MM.1S (cell line): ENCODE data around the gene DLL3.

ENCODE experiments used
- DNase-seq: peaks from one replicate; pipeline ENCODE4 v3.0.0-alpha.2; 2015
- H2AFZ ChIP-seq: fragments of 300-600 bp; sonication (generic); 2 replicates; pipeline ENCODE4 v1.6.0; 2016; ENCODE audit warnings: antibody characterized with exemption, low read length
- H3F3A ChIP-seq: fragments of 300-600 bp; sonication (generic); 2 replicates; pipeline ENCODE4 v1.6.1; 2016; ENCODE audit warnings: mild to moderate bottlenecking, antibody characterized with exemption, low read length, moderate library complexity, mixed read lengths; ENCODE audit not compliant: insufficient read depth
- H3K27ac ChIP-seq: fragments of 300-600 bp; sonication (generic); 2 replicates; pipeline ENCODE4 v1.5.1; 2016; ENCODE audit warnings: mild to moderate bottlenecking, low read length
- H3K27me3 ChIP-seq: fragments of 300-600 bp; sonication (generic); replicated peaks from 2 replicates; pipeline ENCODE4 v1.6.0; 2016; ENCODE audit warnings: low read length; ENCODE audit not compliant: insufficient read depth
- H3K36me3 ChIP-seq: fragments of 300-600 bp; sonication (generic); replicated peaks from 2 replicates; pipeline ENCODE4 v1.6.1; 2016; ENCODE audit warnings: mild to moderate bottlenecking, low read length, mixed read lengths; ENCODE audit not compliant: insufficient read depth
- H3K4me1 ChIP-seq: fragments of 300-600 bp; sonication (generic); 2 replicates; pipeline ENCODE4 v1.6.1; 2016; ENCODE audit warnings: low read length, mixed read lengths
- H3K4me2 ChIP-seq: fragments of 300-600 bp; sonication (generic); 2 replicates; pipeline ENCODE4 v1.6.0; 2016; ENCODE audit warnings: low read depth, low read length
- H3K4me3 ChIP-seq: fragments of 300-600 bp; sonication (generic); 2 replicates; pipeline ENCODE4 v1.5.1; 2016; ENCODE audit warnings: low read length, mixed read lengths
- H3K79me2 ChIP-seq: fragments of 300-600 bp; sonication (generic); 2 replicates; pipeline ENCODE4 v1.6.1; 2016; ENCODE audit warnings: mixed run types, low read length, mixed read lengths
- H3K9ac ChIP-seq: fragments of 300-600 bp; sonication (generic); 2 replicates; pipeline ENCODE4 v1.6.1; 2016; ENCODE audit warnings: low read length, mixed read lengths
- H3K9me2 ChIP-seq: fragments of 300-600 bp; sonication (generic); replicated peaks from 2 replicates; pipeline ENCODE4 v1.6.1; 2016; ENCODE audit warnings: mild to moderate bottlenecking, low read length, mixed read lengths; ENCODE audit not compliant: insufficient read depth
- H3K9me3 ChIP-seq: fragments of 300-600 bp; sonication (generic); replicated peaks from 2 replicates; pipeline ENCODE4 v1.6.1; 2016; ENCODE audit warnings: mild to moderate bottlenecking, low read length, mixed read lengths; ENCODE audit not compliant: insufficient read depth
- H4K20me1 ChIP-seq: fragments of 300-600 bp; sonication (generic); 2 replicates; pipeline ENCODE4 v1.6.1; 2016; ENCODE audit warnings: mild to moderate bottlenecking, low read length, moderate library complexity, mixed read lengths; ENCODE audit not compliant: insufficient read depth
- EZH2 ChIP-seq: fragments of 300-600 bp; sonication (generic); optimal IDR thresholded peaks from 2 replicates; pipeline ENCODE3; 2017; ENCODE audit warnings: low read depth, mild to moderate bottlenecking, antibody characterized with exemption, low read length, mixed read lengths
- EZH2phosphoT487 ChIP-seq: fragments of 300-600 bp; sonication (generic); IDR thresholded peaks from 2 replicates; pipeline ENCODE4 v1.6.1; 2018; ENCODE audit warnings: antibody characterized with exemption, low read length
- TF ChIP-seq, protein P1 (sequence below): fragments of 300-600 bp; sonication (generic); IDR thresholded peaks from 2 replicates; pipeline ENCODE4 v1.5.1; 2016; ENCODE audit warnings: antibody characterized with exemption, low read length, mixed read lengths

Gene DLL3

DNA sequence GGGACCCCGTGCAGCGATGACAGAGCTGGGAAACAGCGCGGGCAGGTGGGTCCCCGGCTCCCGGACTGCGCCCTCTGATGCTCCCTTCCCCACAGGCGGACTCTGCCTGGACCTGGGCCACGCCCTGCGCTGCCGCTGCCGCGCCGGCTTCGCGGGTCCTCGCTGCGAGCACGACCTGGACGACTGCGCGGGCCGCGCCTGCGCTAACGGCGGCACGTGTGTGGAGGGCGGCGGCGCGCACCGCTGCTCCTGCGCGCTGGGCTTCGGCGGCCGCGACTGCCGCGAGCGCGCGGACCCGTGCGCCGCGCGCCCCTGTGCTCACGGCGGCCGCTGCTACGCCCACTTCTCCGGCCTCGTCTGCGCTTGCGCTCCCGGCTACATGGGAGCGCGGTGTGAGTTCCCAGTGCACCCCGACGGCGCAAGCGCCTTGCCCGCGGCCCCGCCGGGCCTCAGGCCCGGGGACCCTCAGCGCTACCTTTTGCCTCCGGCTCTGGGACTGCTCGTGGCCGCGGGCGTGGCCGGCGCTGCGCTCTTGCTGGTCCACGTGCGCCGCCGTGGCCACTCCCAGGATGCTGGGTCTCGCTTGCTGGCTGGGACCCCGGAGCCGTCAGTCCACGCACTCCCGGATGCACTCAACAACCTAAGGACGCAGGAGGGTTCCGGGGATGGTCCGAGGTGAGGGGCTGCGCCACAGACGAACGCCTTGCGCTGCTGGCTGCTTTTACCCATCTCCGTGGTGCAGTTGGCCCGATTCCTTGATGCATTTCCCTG, 8.4 kb downstream of the DLL3 start:
- H3K27me3 ChIP-seq: peaks cover 70% of the 10 kb centered on the region
- H3K9me2 ChIP-seq: no peaks in the 10 kb centered on the region
- H3K36me3 ChIP-seq: no peaks in the 10 kb centered on the region
- H3K27ac ChIP-seq: no peak overlapping the region
- no peak overlapping the region for H3K4me2 ChIP-seq
- H3F3A ChIP-seq: no peaks in the 10 kb centered on the region
- no peak for TF ChIP-seq EZH2phosphoT487
- TF ChIP-seq, protein P1, sequence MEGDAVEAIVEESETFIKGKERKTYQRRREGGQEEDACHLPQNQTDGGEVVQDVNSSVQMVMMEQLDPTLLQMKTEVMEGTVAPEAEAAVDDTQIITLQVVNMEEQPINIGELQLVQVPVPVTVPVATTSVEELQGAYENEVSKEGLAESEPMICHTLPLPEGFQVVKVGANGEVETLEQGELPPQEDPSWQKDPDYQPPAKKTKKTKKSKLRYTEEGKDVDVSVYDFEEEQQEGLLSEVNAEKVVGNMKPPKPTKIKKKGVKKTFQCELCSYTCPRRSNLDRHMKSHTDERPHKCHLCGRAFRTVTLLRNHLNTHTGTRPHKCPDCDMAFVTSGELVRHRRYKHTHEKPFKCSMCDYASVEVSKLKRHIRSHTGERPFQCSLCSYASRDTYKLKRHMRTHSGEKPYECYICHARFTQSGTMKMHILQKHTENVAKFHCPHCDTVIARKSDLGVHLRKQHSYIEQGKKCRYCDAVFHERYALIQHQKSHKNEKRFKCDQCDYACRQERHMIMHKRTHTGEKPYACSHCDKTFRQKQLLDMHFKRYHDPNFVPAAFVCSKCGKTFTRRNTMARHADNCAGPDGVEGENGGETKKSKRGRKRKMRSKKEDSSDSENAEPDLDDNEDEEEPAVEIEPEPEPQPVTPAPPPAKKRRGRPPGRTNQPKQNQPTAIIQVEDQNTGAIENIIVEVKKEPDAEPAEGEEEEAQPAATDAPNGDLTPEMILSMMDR: no peak
- no peak for TF ChIP-seq EZH2
- no peaks in the 10 kb centered on the region for H3K79me2 ChIP-seq
- no peak overlapping the region for H3K4me3 ChIP-seq
- H3K4me1 ChIP-seq: 0 out of 2 replicates have a peak, but pooled peaks cover 5% of the 10 kb centered on the region
- H4K20me1 ChIP-seq: no peaks in the 10 kb centered on the region
- no peaks in the 10 kb centered on the region for H3K9me3 ChIP-seq
- H2AFZ ChIP-seq: no peak overlapping the region
- no peak for DNase-seq
- no peak overlapping the region for H3K9ac ChIP-seq

DNA sequence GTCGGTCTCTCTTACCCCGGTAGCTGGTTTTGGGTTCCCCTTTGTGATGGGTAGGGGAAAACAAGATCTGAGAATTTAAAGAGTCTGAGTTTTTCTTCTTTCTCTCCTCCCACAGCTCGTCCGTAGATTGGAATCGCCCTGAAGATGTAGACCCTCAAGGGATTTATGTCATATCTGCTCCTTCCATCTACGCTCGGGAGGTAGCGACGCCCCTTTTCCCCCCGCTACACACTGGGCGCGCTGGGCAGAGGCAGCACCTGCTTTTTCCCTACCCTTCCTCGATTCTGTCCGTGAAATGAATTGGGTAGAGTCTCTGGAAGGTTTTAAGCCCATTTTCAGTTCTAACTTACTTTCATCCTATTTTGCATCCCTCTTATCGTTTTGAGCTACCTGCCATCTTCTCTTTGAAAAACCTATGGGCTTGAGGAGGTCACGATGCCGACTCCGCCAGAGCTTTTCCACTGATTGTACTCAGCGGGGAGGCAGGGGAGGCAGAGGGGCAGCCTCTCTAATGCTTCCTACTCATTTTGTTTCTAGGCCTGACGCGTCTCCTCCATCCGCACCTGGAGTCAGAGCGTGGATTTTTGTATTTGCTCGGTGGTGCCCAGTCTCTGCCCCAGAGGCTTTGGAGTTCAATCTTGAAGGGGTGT, 9.1 kb downstream of the DLL3 start:
- H2AFZ ChIP-seq: no peak overlapping the region
- no peaks in the 10 kb centered on the region for H3K79me2 ChIP-seq
- no peaks in the 10 kb centered on the region for H3K36me3 ChIP-seq
- no peak overlapping the region for H3K4me3 ChIP-seq
- H3K4me2 ChIP-seq: no peak overlapping the region
- H3K27ac ChIP-seq: no peak overlapping the region
- DNase-seq: no peak
- H3K27me3 ChIP-seq: peaks cover 74% of the 10 kb centered on the region
- H3K4me1 ChIP-seq: 0 out of 2 replicates have a peak, but pooled peaks cover 5% of the 10 kb centered on the region
- H3K9me2 ChIP-seq: no peaks in the 10 kb centered on the region
- no peaks in the 10 kb centered on the region for H4K20me1 ChIP-seq
- H3F3A ChIP-seq: no peaks in the 10 kb centered on the region
- no peaks in the 10 kb centered on the region for H3K9me3 ChIP-seq
- H3K9ac ChIP-seq: no peak overlapping the region
- TF ChIP-seq EZH2phosphoT487 (no peak), EZH2 (no peak)
- TF ChIP-seq, protein P1: no peak

DNA sequence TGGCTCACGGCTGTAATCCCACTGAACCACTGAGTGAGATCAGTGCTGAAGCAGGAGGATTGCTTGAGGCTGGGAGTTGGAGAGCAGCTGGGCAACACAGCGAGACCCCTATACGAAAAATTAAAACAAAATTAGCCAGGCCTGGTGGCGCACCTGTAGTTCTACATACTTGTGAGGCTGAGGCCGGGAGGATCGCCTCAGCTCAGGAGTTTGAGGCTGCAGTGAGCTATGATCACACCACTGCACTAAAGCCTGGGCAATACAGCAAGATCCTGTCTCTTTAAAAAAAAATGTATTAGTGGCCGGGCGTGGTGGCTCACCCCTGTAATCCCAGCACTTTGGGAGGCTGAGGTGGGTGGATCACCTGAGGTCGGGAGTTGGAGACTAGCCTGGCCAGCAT, 9.9 kb downstream of the DLL3 start:
- no peak for DNase-seq
- H3K9me3 ChIP-seq: no peaks in the 10 kb centered on the region
- H3K4me1 ChIP-seq: no peaks in the 10 kb centered on the region
- no peak overlapping the region for H3K4me3 ChIP-seq
- no peaks in the 10 kb centered on the region for H3K79me2 ChIP-seq
- H3K27me3 ChIP-seq: peaks cover 75% of the 10 kb centered on the region
- no peak overlapping the region for H3K9ac ChIP-seq
- no peak overlapping the region for H2AFZ ChIP-seq
- no peaks in the 10 kb centered on the region for H3K9me2 ChIP-seq
- H4K20me1 ChIP-seq: no peaks in the 10 kb centered on the region
- H3K27ac ChIP-seq: no peak overlapping the region
- H3K4me2 ChIP-seq: no peak overlapping the region
- TF ChIP-seq, protein P1: no peak
- TF ChIP-seq EZH2: no peak
- TF ChIP-seq EZH2phosphoT487: no peak
- no peaks in the 10 kb centered on the region for H3F3A ChIP-seq
- H3K36me3 ChIP-seq: no peaks in the 10 kb centered on the region
